CD14-positive monocyte (primary cell): ENCODE results near the gene MEGF6. TPM values are rescaled to one million over a fixed set of nuclear protein-coding genes. Genes with fewer than 3 reads are reported as not detected.

Experiments
- DNase-seq, 3 donors: peaks; one replicate each; pipeline ENCODE4 v3.0.0-alpha.2; 2011 to 2022
- H2AFZ ChIP-seq: 2 replicates; pipeline ENCODE4 v1.6.0; 2012; ENCODE audit warnings: mild to moderate bottlenecking, low read depth, low read length, inconsistent platforms; ENCODE audit not compliant: insufficient read depth, poor library complexity, severe bottlenecking
- H3K27ac ChIP-seq, 2 donors: 1 replicate in 1 of 2; 2 replicates in 1 of 2; pipeline ENCODE4 v1.5.1; 2012 to 2013; ENCODE audit warnings: low read length in 2 of 2, control low read depth in 1 of 2, inconsistent platforms in 1 of 2, low read depth in 1 of 2, mild to moderate bottlenecking in 1 of 2
- H3K27me3 ChIP-seq, 2 donors: one replicate each; pipeline versions ENCODE4 v1.6.0 to v1.6.1; 2011 to 2013; ENCODE audit warnings: low read length in 2 of 2; ENCODE audit not compliant: control insufficient read depth in 2 of 2, insufficient read depth in 2 of 2
- H3K36me3 ChIP-seq, 2 donors: replicated peaks in 1 of 2; 1 replicate in 1 of 2; 2 replicates in 1 of 2; pipeline versions ENCODE4 v1.5.1 to v1.6.1; 2012 to 2013; ENCODE audit warnings: low read length in 2 of 2, control low read depth in 1 of 2, inconsistent platforms in 1 of 2, mild to moderate bottlenecking in 1 of 2; ENCODE audit not compliant: insufficient read depth in 2 of 2, control insufficient read depth in 1 of 2
- H3K4me1 ChIP-seq, 2 donors: 1 replicate in 1 of 2; 2 replicates in 1 of 2; pipeline versions ENCODE4 v1.5.1 to v1.6.1; 2012 to 2013; ENCODE audit warnings: low read length in 2 of 2, control low read depth in 1 of 2, inconsistent platforms in 1 of 2, mild to moderate bottlenecking in 1 of 2, moderate library complexity in 1 of 2; ENCODE audit not compliant: insufficient read depth in 2 of 2, control insufficient read depth in 1 of 2
- H3K4me2 ChIP-seq: replicated peaks from 2 replicates; pipeline ENCODE3; 2012; ENCODE audit warnings: low read length, moderate library complexity, mild to moderate bottlenecking; ENCODE audit not compliant: poor library complexity, severe bottlenecking; ENCODE audit errors: extremely low read depth
- H3K4me3 ChIP-seq, 3 experiments: fragments of 200-600 bp in 1 of 3; sonication (generic) in 1 of 3; replicated peaks in 1 of 3; 1 replicate in 2 of 3; 2 replicates in 1 of 3; pipeline ENCODE4 v1.5.1; 2011 to 2013; ENCODE audit warnings: low read length in 3 of 3, mild to moderate bottlenecking in 3 of 3, control low read depth in 2 of 3, low read depth in 2 of 3, inconsistent platforms in 1 of 3, moderate library complexity in 1 of 3
- H3K79me2 ChIP-seq: 2 replicates; pipeline ENCODE4 v1.6.0; 2012; ENCODE audit warnings: mild to moderate bottlenecking, control low read depth, inconsistent platforms, low read length, moderate library complexity; ENCODE audit not compliant: insufficient read depth
- H3K9ac ChIP-seq: 2 replicates; pipeline ENCODE4 v1.6.0; 2017; ENCODE audit warnings: low read length, mild to moderate bottlenecking; ENCODE audit not compliant: insufficient read depth, poor library complexity, severe bottlenecking
- H3K9me3 ChIP-seq, 2 donors: replicated peaks in 1 of 2; 1 replicate in 1 of 2; 2 replicates in 1 of 2; pipeline versions ENCODE4 v1.5.1 to v1.6.1; 2012 to 2013; ENCODE audit warnings: low read length in 2 of 2, control low read depth in 1 of 2; ENCODE audit not compliant: control insufficient read depth in 1 of 2, insufficient read depth in 1 of 2
- H4K20me1 ChIP-seq: 2 replicates; pipeline ENCODE4 v1.6.0; 2012; ENCODE audit warnings: mild to moderate bottlenecking, low read length, control low read depth, moderate library complexity; ENCODE audit not compliant: insufficient read depth
- H3K27ac Mint-ChIP-seq, 7 donors: one replicate each; pipeline ENCODE4 v1.8.0; 2020; ENCODE audit warnings: mild to moderate bottlenecking in 7 of 7, mixed read lengths in 7 of 7, moderate library complexity in 6 of 7, inconsistent platforms in 2 of 7
- H3K27me3 Mint-ChIP-seq, 3 donors: one replicate each; pipeline ENCODE4 v1.8.0; 2021 to 2022; ENCODE audit warnings: low read depth in 3 of 3, mild to moderate bottlenecking in 3 of 3, mixed read lengths in 3 of 3, moderate library complexity in 3 of 3, inconsistent platforms in 1 of 3
- H3K36me3 Mint-ChIP-seq, 2 donors: one replicate each; pipeline ENCODE4 v1.8.0; 2020; ENCODE audit warnings: mixed read lengths in 2 of 2, inconsistent platforms in 1 of 2, mild to moderate bottlenecking in 1 of 2
- H3K4me1 Mint-ChIP-seq: one replicate; pipeline ENCODE4 v1.8.0; 2020; ENCODE audit warnings: mild to moderate bottlenecking, mixed read lengths
- H3K4me3 Mint-ChIP-seq, 2 donors: one replicate each; pipeline ENCODE4 v1.8.0; 2020; ENCODE audit warnings: mild to moderate bottlenecking in 2 of 2, mixed read lengths in 2 of 2, moderate library complexity in 1 of 2
- H3K9me3 Mint-ChIP-seq, 7 donors: one replicate each; pipeline ENCODE4 v1.8.0; 2020 to 2022; ENCODE audit warnings: mixed read lengths in 7 of 7, mild to moderate bottlenecking in 6 of 7, moderate library complexity in 6 of 7, inconsistent platforms in 2 of 7
- WGBS: methylation state at CpG from one replicate; pipeline ENCODE4 v1.1.5; 2013; ENCODE audit warnings: missing lambda C conversion rate; ENCODE audit not compliant: insufficient coverage; 5-methylcytosine and 5-hydroxymethylcytosine counted together
- intact Hi-C, 2 donors: fragments of 100-400 bp; cut with micrococcal nuclease; formaldehyde crosslinking; loops; one replicate each; pipeline versions ENCODE4 v1.15.0 to v1.15.1; 2023
- polyA plus RNA-seq, 3 donors: library from polyadenylated mRNA; depleted of rRNA in 1 of 3; unstranded in 2 of 3; stranded (reverse) in 1 of 3; fragments of 300-500 nt in 2 of 3; fragments of >200 nt in 1 of 3; fragmentation: Illumina TruSeq in 2 of 3; gene quantifications; 1 replicate in 2 of 3; 2 replicates in 1 of 3; pipeline ENCODE4 v1.2.3, GENCODE V29; 2012 to 2021
- TF ChIP-seq, protein P1 (sequence below): fragments of 200-600 bp; IDR thresholded peaks from one replicate; pipeline ENCODE4 v1.8.0; 2022; ENCODE audit warnings: antibody characterized with exemption, mild to moderate bottlenecking

The MEGF6 gene
- polyA plus RNA-seq, 3 donors = 0.39 to 3.8 (median 1.2) TPM

DNA sequence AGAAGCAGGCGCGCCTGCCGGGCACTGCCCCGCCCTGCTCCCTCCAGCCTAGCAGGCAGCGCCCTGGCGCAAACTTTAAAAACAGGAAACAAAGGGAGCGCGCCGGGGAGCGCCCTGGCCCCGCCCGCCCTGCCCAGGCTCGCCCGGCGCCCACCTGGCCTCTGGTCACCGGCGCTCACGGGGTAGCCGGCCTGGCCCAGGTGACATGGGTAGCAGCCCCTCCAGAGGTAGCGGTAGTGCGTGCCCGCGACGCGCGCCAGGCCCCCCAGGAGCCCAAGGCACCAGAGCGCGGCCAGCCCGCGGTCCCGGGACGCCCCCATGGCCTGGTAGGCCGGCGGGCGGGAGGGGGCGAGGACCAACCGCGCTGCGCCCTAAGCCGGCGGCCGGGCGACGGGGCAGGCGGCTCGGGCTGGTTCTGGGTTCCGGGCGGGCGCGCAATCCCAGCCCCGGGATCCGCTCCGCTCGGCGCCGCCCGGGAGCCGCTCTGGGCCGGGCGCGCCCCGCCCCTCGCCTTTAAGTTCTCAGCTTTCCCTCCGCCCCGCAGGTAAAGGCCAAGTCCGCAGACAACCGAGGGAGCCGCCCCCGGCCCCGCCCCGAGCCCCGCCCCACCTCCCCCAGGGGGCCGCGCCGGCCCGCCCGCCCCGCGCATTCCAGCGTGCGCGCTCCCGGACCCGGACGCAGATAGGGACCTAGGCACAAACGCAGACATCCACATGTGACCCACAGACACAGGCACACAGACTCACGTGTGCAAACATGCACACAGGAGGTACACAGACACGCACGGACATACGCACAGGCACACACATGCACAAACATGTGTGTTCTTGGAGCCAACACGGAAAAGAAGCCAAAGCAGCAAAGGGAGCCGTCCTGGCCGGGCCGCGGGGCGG, 80.1 kb downstream of the MEGF6 start:
- Mint-ChIP-seq H3K27me3 (peaks cover 2 to 8% (median 4%) of the 10 kb centered on the region in 3 donors), H3K4me1 (peaks cover 11% of the 10 kb centered on the region), H3K27ac (peak overlapping the region in 2 of 7 donors; percentile 15 to 77), H3K9me3 (no peaks in the 10 kb centered on the region), H3K4me3 (peak overlapping the region; percentile 78 to 94), H3K36me3 (no peaks in the 10 kb centered on the region)
- Histone ChIP-seq H3K9ac (peak overlapping the region; percentile 54), H3K4me2 (peak overlapping the region; percentile 89), H2AFZ (peak overlapping the region; percentile 90), H4K20me1 (no peaks in the 10 kb centered on the region), H3K9me3 (no peaks in the 10 kb centered on the region), H3K27me3 (no peaks in the 10 kb centered on the region), H3K27ac (no peak overlapping the region), H3K4me1 (peaks cover 9 to 12% of the 10 kb centered on the region in 2 donors), H3K36me3 (no peaks in the 10 kb centered on the region), H3K79me2 (no peaks in the 10 kb centered on the region), H3K4me3 (peak overlapping the region; percentile 34 to 87 (median 64))
- TF ChIP-seq, protein P1, sequence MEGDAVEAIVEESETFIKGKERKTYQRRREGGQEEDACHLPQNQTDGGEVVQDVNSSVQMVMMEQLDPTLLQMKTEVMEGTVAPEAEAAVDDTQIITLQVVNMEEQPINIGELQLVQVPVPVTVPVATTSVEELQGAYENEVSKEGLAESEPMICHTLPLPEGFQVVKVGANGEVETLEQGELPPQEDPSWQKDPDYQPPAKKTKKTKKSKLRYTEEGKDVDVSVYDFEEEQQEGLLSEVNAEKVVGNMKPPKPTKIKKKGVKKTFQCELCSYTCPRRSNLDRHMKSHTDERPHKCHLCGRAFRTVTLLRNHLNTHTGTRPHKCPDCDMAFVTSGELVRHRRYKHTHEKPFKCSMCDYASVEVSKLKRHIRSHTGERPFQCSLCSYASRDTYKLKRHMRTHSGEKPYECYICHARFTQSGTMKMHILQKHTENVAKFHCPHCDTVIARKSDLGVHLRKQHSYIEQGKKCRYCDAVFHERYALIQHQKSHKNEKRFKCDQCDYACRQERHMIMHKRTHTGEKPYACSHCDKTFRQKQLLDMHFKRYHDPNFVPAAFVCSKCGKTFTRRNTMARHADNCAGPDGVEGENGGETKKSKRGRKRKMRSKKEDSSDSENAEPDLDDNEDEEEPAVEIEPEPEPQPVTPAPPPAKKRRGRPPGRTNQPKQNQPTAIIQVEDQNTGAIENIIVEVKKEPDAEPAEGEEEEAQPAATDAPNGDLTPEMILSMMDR = no peak
- DNase-seq = peak; percentile 18 to 35 (median 21)
- under 1% methylated on average over 77 of the region's 96 CpGs for WGBS
- intact Hi-C loops = no loop called here

DNA sequence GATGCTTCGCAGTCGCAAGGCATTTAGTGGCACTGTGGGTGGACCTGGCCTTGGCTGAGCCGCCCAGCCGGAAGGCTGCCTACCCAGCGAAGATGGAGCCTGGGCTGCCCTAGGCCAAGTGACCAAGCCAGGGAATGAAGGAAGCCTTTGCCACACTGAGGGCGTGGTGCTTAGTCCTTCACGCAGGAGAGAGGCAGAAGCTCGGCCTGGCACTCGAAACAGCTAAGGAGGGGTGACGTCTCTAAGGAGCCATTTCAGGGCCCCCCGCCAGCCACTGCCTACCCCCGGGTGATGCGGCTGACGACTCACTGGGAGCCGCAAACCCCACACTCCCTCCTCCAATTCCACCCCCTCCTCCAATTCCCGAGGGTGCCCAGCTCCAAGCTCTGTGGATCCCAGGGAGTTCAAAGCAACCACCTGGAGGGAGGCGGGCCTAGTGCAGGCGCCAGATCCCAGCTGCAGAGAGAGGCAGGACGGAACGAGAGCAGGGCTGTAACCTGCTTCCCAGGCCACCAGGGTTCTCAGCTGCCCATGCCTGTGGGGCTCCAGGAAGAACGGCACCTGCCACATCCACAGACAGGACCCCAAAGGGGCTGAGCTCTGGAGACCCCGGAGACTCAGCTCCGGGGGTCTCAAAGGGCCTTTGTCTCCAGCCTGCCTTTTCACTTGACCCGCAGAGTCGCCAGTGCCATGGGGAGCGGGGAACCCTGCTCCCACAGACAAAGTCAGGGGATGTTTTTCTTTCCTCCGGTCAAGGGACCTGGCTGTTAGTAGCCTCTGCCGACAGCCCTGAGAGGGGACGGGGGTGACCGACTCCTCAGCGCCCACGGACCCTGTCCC, 81.0 kb downstream of the MEGF6 start:
- WGBS = 42% methylated on average over 32 of the region's 32 CpGs
- intact Hi-C loops = no loop called here
- TF ChIP-seq, protein P1 = no peak
- H3K27ac ChIP-seq = peak overlapping the region in 1 of 2 donors; percentile 8
- H4K20me1 ChIP-seq = no peaks in the 10 kb centered on the region
- Mint-ChIP-seq H3K27me3 (peaks cover 2 to 8% (median 3%) of the 10 kb centered on the region in 3 donors), H3K27ac (no peak overlapping the region), H3K4me3 (peak overlapping the region; percentile 74 to 89), H3K9me3 (no peaks in the 10 kb centered on the region), H3K36me3 (no peaks in the 10 kb centered on the region), H3K4me1 (peaks cover 11% of the 10 kb centered on the region)
- H3K27me3 ChIP-seq = no peaks in the 10 kb centered on the region
- DNase-seq = no peak
- H3K79me2 ChIP-seq = no peaks in the 10 kb centered on the region
- H3K4me1 ChIP-seq = peaks cover 9 to 12% of the 10 kb centered on the region in 2 donors
- no peaks in the 10 kb centered on the region for H3K36me3 ChIP-seq
- H3K4me3 ChIP-seq = peak overlapping the region; percentile 34 to 87 (median 64)
- H3K9ac ChIP-seq = peak overlapping the region; percentile 54
- H3K9me3 ChIP-seq = no peaks in the 10 kb centered on the region
- H3K4me2 ChIP-seq = peak overlapping the region; percentile 89
- peak overlapping the region; percentile 90 for H2AFZ ChIP-seq
